Fibroblast of upper back skin (primary cell): ENCODE measurements around the gene PARP12.

Source experiments
- DNase-seq: peaks from one replicate; pipeline ENCODE4 v3.0.0-alpha.2; 2013

PARP12 gene

GRCh38 chr7:140059273-140060242 is 3.2 kb downstream of the PARP12 start:
- DNase-seq: peak; percentile 84

GRCh38 chr7:140058517-140058916 is 4.2 kb downstream of the PARP12 start:
- DNase-seq: no peak

DNA sequence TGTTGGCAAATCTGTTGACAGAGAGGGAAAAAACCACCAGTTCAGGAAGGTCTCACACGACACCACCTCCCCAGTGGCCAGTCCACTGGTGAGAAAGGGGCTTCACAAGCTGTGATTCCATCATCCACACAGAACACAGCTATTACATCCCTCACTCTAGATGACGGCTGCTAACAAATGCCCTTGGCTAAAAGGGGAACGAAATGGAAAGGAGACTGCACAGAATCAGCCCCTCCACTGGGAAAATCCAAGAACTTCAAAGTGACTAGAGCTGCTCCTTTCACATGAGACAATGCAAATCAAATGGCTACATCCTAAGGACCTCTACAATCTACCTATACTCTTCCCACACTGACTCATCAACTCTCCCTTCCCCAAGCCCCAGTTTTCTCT is 5.6 kb downstream of the PARP12 start:
- DNase-seq: no peak

- no peak for DNase-seq
Measured at GRCh38 chr7:140056431-140057142, 6.2 kb downstream of the PARP12 start.

DNA sequence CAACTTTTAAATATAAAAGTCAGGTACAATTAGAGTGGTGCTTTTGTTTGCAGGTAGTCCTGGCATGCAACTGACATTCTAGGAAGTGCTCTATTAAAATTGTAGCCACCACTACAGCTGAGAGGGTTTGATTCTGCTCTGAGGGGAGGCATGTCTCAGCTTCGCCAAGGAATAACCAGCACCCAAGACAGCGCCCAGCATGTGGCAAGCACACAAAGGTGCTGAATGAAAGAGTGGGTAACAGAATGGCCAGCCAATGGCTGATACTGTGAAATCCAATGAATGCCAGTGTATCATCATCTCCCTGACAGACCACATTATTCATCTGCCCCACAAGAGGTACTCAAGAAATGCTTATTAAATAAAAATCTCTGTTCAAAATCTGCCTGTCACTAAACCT is 6.9 kb downstream of the PARP12 start:
- DNase-seq: no peak

GRCh38 chr7:140054751-140055150 is 8.0 kb downstream of the PARP12 start:
- no peak for DNase-seq

- DNase-seq: no peak
Measured at GRCh38 chr7:140053812-140054539, 8.8 kb downstream of the PARP12 start.

GRCh38 chr7:140051820-140052219 is 10.9 kb downstream of the PARP12 start:
- DNase-seq: no peak

DNA sequence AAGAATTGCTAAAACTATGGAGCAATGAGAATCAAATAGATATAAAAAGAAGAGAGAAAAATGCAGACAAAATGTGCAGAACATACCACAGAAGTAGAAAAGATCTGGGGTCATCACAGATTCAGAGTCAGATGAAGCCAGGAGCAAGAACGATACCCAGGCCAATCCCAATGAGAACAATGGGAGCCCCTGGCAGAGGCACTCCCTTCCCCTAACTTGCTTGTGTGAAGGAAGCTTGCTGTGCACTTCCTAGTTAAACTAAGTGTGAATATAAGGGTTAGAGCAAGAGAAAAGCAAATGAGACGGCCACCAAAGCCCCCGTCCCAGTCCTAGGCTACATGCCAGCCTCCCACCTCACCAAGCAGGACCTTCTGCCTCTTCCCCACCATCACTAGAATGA is 12.7 kb downstream of the PARP12 start:
- no peak for DNase-seq

- DNase-seq: no peak
Measured at GRCh38 chr7:140049339-140050024, 13.3 kb downstream of the PARP12 start.

GRCh38 chr7:140048989-140049338 is 13.8 kb downstream of the PARP12 start:
- DNase-seq: no peak

DNA sequence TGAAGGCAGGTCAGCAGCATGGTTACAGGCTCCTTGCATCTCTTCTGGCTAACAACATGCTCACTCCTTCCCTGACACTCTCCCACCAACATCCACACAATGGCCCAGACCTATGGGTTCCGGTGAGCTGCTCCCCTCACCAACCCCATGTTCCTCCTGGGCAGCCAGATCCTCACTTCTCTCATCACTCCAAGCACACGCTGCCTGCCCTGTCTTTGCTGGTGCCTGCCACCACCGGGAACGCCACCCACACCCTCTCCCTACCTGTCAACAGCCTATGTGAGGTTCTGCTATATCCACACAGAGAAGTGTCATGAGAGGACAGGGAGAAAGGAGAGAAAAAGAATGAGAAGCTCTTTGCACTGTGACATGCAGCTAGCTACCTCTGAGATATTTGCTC is 14.6 kb downstream of the PARP12 start:
- DNase-seq: no peak

DNA sequence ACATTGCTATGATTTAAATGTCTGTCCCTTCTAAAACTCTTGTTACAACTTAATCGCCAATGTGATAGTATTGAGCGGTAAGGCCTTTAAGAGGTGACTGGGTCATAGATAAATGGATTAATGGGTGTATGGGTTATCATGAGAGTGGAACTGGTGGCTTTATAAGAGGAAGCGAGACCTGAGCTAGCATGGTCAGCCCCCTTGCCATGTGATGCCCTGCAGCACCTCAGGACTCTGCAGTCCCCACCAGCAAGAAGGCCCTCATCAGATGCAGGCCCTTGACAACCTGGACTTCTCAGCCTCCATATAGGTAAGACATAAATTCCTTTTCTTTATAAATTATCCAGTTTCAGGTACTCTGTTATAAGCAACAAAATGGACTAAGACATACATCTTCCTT is 15.6 kb downstream of the PARP12 start:
- DNase-seq: no peak

DNA sequence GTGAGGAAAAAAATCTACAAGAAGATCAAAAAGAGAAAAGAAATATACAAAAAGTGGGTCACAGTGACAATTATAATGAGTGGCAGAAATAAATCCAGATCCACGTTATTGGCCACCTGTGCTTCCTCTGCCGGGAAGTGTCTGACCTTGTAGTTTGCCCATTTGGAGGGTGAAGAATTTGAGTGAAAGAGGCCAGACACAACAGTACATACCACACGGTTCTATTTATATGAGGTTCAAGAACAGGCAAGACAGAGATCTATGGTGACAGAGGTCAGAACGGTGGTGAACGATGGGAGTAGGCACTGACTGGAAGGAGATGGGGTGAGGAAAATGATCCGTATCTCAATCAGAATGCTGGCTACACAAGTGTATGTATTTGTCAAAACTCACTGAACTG is 17.1 kb downstream of the PARP12 start:
- no peak for DNase-seq

DNA sequence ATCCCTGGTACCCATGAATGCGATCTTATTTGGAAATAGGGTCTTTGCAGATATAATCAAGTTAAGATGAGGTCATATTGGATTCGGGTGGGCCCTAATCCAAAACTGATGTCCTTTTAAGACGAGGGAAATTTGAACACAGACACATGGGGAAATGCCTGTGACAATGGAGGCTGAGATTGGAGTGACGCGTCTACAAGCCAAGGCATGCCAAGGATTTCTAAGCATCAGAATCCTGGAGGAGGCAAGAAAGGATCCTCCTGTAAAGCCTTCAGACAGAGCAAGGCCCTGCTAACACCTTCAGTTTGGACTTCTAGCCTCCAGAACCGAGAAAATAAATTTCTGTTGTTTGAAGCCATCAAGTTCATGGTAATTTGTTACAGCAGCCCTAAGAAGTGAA is 18.5 kb downstream of the PARP12 start:
- DNase-seq: no peak

- no peak for DNase-seq
Measured at GRCh38 chr7:140042386-140042670, 20.4 kb downstream of the PARP12 start.

DNA sequence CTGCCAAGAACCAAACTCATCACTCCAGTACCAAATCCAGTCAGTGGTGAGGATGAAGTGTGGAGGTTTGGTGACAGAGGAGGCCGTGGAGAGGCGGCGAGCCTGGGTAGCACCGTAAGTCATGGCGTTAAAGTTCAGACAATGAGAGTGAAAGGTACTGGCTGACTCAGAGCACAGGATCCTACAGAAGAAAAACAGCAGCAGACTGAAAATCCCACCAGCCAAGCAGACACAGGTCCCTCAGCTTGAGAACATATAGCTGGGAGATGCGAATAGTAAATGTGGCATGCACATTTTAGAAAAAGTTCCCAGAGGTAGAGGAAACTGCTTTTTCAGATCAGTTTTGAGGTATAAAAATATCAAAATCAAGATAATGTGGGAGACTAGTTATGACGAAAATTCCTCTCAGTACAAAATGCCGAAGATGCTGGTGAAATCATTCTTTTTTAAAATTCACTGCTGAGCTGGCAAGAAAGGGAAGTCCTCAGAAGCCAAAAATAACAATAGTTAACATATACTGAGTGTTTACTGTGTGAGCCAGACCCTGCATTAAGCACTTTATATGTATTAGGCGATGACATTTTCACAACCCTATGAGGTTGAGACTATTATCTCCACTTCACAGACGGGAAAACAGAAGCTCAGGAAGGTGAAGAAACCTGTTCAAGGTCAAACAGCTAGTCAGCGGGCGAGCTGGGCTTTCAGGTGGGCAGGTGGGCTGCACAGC is 20.9 kb downstream of the PARP12 start:
- peak; percentile 57 for DNase-seq

DNA sequence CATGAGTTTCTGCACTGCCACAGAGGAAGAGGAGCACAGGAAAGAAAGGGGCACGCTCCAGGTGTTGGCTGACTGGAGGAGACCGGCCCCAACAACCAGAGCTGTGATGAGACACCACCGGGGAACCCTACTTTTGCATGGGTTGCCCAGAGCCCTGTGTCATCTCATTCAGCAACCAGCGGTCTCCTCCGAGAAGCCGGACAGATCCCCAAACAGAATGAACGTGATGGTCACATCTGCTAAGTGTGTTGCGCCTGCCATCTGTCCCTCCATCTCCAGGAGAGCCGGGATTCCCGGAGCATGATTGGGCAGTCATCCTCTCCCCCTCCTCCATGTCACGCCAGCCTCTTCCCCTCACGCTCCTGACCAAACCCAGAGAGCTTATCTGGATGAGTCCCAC is 22.9 kb downstream of the PARP12 start:
- DNase-seq: no peak

GRCh38 chr7:140039066-140039465 is 23.7 kb downstream of the PARP12 start:
- DNase-seq: no peak

GRCh38 chr7:140036224-140036962 is 26.4 kb downstream of the PARP12 start:
- peak; percentile 62 for DNase-seq

DNA sequence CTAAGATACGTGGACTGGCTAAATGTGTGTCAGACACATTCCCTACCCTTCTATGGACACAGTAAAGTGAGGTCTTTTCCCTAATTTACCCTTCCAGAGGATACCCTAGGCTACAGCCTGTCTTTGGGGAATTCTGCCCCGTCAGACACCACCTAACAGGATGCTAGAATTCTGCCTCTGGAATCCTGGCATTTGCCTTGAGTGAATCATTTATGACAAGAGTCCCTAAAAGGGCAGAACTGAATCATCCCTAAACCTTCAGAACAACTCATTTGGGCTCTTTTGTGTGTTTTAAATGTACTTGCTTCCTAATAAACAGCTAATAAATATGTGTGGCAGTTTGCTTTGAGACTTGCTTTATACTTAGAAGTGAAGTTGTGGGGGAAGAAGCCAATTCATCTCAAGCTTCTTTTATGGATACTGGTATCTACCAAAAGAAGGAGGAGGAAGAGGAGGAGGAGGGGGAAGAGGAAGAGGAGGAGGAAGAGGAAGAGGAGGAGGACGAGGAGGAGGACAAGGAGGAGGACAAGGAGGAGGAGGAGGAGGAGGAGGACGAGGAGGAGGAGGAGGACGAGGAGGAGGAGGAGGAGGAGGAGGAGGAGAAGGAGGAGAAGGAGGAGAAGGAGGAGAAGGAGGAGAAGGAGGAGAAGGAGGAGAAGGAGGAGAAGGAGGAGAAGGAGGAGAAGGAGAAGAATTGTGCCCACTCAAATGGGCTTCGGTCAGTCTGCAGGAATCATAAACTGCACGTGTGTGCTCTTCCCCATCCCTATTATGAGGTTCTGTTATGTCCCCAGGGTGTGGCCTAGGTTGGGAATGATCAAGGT is 27.1 kb downstream of the PARP12 start:
- DNase-seq: peak; percentile 74
